ENCODE results near the gene PWWP2B.

PWWP2B gene

DNA sequence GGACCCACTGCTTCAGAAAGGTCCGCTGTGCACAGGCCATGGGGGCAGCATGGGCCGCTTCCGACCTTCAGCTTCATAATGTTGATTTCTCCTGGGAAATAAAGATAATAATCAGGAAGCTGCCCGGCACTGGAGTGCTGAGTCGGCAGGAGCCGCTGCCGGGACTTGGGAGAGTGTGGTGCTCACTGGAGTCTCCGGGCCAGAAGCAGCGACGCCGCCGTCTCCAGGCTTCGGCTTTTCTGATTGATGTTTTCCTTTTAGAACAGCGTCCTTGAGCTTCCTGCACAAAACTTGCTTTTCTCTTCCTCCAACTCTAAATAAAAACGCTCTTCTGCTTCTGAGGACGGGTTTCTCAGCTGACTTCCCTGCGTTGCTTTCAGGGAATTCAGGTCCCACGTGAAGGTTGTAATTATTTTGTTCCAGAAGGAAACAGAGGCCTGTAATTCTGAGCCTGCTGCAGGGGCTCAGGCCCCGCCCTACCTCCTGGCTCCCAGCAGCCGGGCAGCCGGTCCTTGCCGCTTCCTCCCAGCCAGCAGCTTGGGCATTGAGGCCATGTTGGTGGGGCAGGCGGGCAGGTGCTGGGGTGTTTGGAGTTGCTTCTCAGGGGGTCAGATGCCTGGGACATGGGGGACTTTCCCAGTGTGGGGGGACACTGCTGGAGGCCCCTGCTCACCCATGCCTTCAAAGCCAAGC lies 14.7 kb downstream of the PWWP2B start:
- Histone ChIP-seq H3K27me3 (no peaks in the 10 kb centered on the region), H3K36me3 (peaks cover 3% of the 10 kb centered on the region), H3K4me3 (ENCODE audit: low read depth in 1 of 2, low read length in 1 of 2) (peak overlapping the region in 1 of 2 experiments; percentile 2), H3K9me3 (no peaks in the 10 kb centered on the region), H3K4me1 (ENCODE audit: control insufficient read depth in 1 of 2, insufficient read depth in 1 of 2, low read depth in 1 of 2, low read length in 1 of 2) (peaks cover 24 to 37% of the 10 kb centered on the region in 2 experiments), H3K27ac (no peak overlapping the region)
- no peak for TF ChIP-seq CTCF (IDR thresholded peaks at IDR 0.05)

DNA sequence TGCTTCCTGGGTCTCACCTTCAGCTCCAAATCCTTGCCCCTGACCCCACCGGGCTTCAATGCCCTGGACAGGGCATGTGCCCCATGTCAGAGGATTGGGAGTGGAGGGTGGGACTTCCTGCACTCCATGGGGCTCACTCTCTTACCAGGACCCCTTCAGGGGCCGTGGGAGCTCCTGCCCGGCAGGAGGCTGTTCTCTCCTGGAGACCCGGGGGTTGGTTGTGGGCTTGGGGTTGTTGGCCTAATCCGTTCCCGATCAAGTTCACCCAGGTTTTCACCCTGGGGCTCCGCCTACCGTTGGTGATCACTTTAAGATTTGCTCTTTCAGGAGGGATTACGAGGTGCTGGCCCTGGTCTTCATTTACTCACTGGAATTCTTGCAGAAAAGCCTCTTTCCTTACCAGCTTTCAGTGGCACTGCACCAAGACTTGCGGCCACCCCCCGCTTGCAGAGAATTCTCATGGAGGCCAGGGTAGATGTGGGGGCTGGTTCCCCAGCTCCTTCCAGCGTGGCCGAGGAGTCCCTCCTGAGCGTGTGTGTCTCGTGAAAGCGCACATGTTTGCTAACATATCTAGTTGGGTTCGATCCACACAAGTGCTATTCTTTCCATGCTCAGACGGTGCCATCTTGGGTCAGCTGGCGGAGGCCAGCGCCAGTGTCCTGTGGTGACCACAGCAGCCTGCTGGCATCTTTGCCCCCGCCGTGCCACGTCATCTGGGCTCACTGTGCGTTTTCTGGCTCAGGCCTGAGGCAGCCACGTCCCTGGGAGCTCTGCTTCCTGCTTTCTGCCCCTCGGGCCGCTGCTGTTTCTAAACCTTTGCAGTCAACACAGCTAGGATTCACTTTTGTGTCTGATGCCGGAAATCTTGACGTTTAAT lies 15.6 kb downstream of the PWWP2B start:
- Histone ChIP-seq H3K27ac (peak overlapping the region; percentile 13), H3K4me1 (ENCODE audit: control insufficient read depth in 1 of 2, insufficient read depth in 1 of 2, low read depth in 1 of 2, low read length in 1 of 2) (peaks cover 32 to 42% of the 10 kb centered on the region in 2 experiments), H3K9me3 (no peaks in the 10 kb centered on the region), H3K4me3 (ENCODE audit: low read depth in 1 of 2, low read length in 1 of 2) (no peak overlapping the region), H3K36me3 (no peaks in the 10 kb centered on the region), H3K27me3 (no peaks in the 10 kb centered on the region)
- no peak for TF ChIP-seq CTCF (IDR thresholded peaks at IDR 0.05)

- Histone ChIP-seq H3K4me1 (ENCODE audit: control insufficient read depth in 1 of 2, insufficient read depth in 1 of 2, low read depth in 1 of 2, low read length in 1 of 2) (peaks cover 32 to 42% of the 10 kb centered on the region in 2 experiments), H3K4me3 (ENCODE audit: low read depth in 1 of 2, low read length in 1 of 2) (no peak overlapping the region), H3K27ac (no peak overlapping the region), H3K27me3 (no peaks in the 10 kb centered on the region), H3K9me3 (no peaks in the 10 kb centered on the region), H3K36me3 (no peaks in the 10 kb centered on the region)
- TF ChIP-seq CTCF (IDR thresholded peaks at IDR 0.05), result no peak
Measured at GRCh38 chr10:132413226-132414205, 16.5 kb downstream of the PWWP2B start.

GRCh38 chr10:132414402-132415016 lies 17.5 kb downstream of the PWWP2B start:
- Histone ChIP-seq H3K36me3 (no peaks in the 10 kb centered on the region), H3K27me3 (no peaks in the 10 kb centered on the region), H3K9me3 (no peaks in the 10 kb centered on the region), H3K4me1 (ENCODE audit: control insufficient read depth in 1 of 2, insufficient read depth in 1 of 2, low read depth in 1 of 2, low read length in 1 of 2) (peaks cover 36 to 46% of the 10 kb centered on the region in 2 experiments), H3K27ac (no peak overlapping the region), H3K4me3 (ENCODE audit: low read depth in 1 of 2, low read length in 1 of 2) (no peak overlapping the region)
- TF ChIP-seq CTCF (IDR thresholded peaks at IDR 0.05), result no peak

DNA sequence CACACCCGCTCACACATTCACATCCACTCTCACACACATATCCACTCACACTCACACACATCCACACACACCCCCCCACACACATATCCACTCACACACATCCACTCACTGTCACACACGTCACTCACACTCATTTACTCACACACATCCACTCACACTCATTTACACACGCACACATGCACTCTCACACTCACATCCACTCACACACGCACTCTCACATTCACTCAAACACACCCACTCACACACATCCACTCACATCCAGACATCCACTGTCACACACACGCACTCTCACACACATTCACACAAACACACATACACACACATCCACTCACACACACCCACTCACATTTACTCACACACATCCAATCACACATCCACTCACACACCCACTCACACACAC lies 18.3 kb downstream of the PWWP2B start:
- Histone ChIP-seq H3K4me1 (ENCODE audit: control insufficient read depth in 1 of 2, insufficient read depth in 1 of 2, low read depth in 1 of 2, low read length in 1 of 2) (peaks cover 43 to 54% of the 10 kb centered on the region in 2 experiments), H3K4me3 (ENCODE audit: low read depth in 1 of 2, low read length in 1 of 2) (no peak overlapping the region), H3K27ac (no peak overlapping the region), H3K9me3 (no peaks in the 10 kb centered on the region), H3K27me3 (no peaks in the 10 kb centered on the region), H3K36me3 (no peaks in the 10 kb centered on the region)
- no peak for TF ChIP-seq CTCF (IDR thresholded peaks at IDR 0.05)

All from neutrophil (primary cell).